ENCODE results near the gene PLD2.

PLD2 gene

GRCh38 chr17:4823373-4824089 lies 16.6 kb downstream of the PLD2 start (continued):
- TF ChIP-seq ZNF658 (tag by site-specific recombination; IDR thresholded peaks at IDR 0.05) (no peak), OVOL3 (tag by site-specific recombination; IDR thresholded peaks at IDR 0.05) (no peak), ZNF174 (tag by site-specific recombination; IDR thresholded peaks at IDR 0.05) (no peak)

DNA sequence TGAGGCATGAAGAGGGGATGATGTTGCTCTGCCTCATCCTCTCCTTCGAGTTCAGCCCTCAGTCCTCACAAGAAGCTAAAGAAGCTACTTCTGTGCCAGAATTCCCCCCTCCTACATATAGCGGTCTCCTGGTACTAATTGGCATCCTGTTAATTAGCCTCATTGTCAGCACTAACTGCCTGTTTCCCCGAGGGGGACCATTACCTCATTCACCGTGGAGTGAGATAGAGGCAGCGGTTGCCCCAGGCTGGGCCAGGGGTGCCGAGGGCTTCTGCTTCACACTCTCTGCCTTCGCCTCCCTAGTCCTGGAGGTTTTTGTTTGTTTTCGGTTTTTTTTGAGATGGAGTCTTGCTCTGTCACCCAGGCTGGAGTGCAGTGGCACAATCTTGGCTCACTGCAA lies 20.4 kb downstream of the PLD2 start:
- POLR2A ChIA-PET, result no interaction called here
- no peak for TF ChIP-seq ZNF391 (tag by site-specific recombination; IDR thresholded peaks at IDR 0.05; ENCODE audit: borderline replicate concordance, low read depth)
- TF ChIP-seq ZNF350 (tag by site-specific recombination; IDR thresholded peaks at IDR 0.05), result no peak
- no peak for TF ChIP-seq ZFHX2 (tag by site-specific recombination; conservative IDR thresholded peaks at IDR 0.05)
- TF ChIP-seq SP7 (tag by site-specific recombination; IDR thresholded peaks at IDR 0.05), result no peak
- TF ChIP-seq ZSCAN4 (tag by site-specific recombination; IDR thresholded peaks at IDR 0.05), result no peak
- no peak for TF ChIP-seq ZNF707 (tag by site-specific recombination; IDR thresholded peaks at IDR 0.05)
- TF ChIP-seq OSR2 (tag by site-specific recombination; IDR thresholded peaks at IDR 0.05), result peak; percentile 28; the same call in 1 of the 2 replicates
- TF ChIP-seq ZIC2 (tag by site-specific recombination; IDR thresholded peaks at IDR 0.05), result 0 out of 2 replicates have a peak, but pooled peaks have one; percentile 10
- TF ChIP-seq ZNF274 (IDR thresholded peaks at IDR 0.05; ENCODE audit: low read length), result no peak
- no peak for TF ChIP-seq ZNF274 (tag by site-specific recombination; IDR thresholded peaks at IDR 0.05; ENCODE audit: borderline replicate concordance)
- no peak for TF ChIP-seq HOXD13 (CRISPR knock-in tag; IDR thresholded peaks at IDR 0.05; ENCODE audit: borderline replicate concordance)
- no peak for TF ChIP-seq ZNF624 (tag by site-specific recombination; IDR thresholded peaks at IDR 0.05)
- no peak for TF ChIP-seq ZEB2 (tag by site-specific recombination; IDR thresholded peaks at IDR 0.05)
- TF ChIP-seq GLIS1 (tag by site-specific recombination; IDR thresholded peaks at IDR 0.05), result peak; percentile 73
- TF ChIP-seq ZNF366 (tag by site-specific recombination; conservative IDR thresholded peaks at IDR 0.05), result peak; percentile 44; the same call in 1 of the 2 replicates
- TF ChIP-seq, protein P1, sequence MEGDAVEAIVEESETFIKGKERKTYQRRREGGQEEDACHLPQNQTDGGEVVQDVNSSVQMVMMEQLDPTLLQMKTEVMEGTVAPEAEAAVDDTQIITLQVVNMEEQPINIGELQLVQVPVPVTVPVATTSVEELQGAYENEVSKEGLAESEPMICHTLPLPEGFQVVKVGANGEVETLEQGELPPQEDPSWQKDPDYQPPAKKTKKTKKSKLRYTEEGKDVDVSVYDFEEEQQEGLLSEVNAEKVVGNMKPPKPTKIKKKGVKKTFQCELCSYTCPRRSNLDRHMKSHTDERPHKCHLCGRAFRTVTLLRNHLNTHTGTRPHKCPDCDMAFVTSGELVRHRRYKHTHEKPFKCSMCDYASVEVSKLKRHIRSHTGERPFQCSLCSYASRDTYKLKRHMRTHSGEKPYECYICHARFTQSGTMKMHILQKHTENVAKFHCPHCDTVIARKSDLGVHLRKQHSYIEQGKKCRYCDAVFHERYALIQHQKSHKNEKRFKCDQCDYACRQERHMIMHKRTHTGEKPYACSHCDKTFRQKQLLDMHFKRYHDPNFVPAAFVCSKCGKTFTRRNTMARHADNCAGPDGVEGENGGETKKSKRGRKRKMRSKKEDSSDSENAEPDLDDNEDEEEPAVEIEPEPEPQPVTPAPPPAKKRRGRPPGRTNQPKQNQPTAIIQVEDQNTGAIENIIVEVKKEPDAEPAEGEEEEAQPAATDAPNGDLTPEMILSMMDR (tag by site-specific recombination; IDR thresholded peaks at IDR 0.05), result no peak
- TF ChIP-seq, protein P2, sequence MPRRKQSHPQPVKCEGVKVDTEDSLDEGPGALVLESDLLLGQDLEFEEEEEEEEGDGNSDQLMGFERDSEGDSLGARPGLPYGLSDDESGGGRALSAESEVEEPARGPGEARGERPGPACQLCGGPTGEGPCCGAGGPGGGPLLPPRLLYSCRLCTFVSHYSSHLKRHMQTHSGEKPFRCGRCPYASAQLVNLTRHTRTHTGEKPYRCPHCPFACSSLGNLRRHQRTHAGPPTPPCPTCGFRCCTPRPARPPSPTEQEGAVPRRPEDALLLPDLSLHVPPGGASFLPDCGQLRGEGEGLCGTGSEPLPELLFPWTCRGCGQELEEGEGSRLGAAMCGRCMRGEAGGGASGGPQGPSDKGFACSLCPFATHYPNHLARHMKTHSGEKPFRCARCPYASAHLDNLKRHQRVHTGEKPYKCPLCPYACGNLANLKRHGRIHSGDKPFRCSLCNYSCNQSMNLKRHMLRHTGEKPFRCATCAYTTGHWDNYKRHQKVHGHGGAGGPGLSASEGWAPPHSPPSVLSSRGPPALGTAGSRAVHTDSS (tag by site-specific recombination; IDR thresholded peaks at IDR 0.05), result no peak
- no peak for TF ChIP-seq ZNF311 (tag by site-specific recombination; IDR thresholded peaks at IDR 0.05; ENCODE audit: borderline replicate concordance)
- no peak for TF ChIP-seq KLF17 (tag by site-specific recombination; IDR thresholded peaks at IDR 0.05)
- Histone ChIP-seq H3K4me3 (ENCODE audit: low read depth, low read length) (no peak overlapping the region), H3K36me3 (ENCODE audit: control insufficient read depth in 2 of 2, insufficient read depth in 1 of 2, low read length in 2 of 2) (peaks cover 0 to 12% of the 10 kb centered on the region in 2 experiments; a peak in 1 of 3 replicates), H3K9me3 (ENCODE audit: control insufficient read depth, insufficient read depth, low read depth, low read length) (no peaks in the 10 kb centered on the region), H3K27ac (ENCODE audit: extremely low read depth, low read depth, low read length) (no peak overlapping the region), H3K4me1 (ENCODE audit: control insufficient read depth, insufficient read depth, low read length) (no peaks in the 10 kb centered on the region)
- CTCF ChIA-PET, result interaction anchor here (0.6 kb wide), 1 partner anchor 60 kb away, joined by 3 read pairs; no protein-coding TSS in a partner anchor

Data from HEK293 (cell line).